ENCODE measurements around the gene PLEKHA6. TPM values are rescaled to one million over a fixed set of nuclear protein-coding genes. Genes with fewer than 3 reads are reported as not detected.

The PLEKHA6 gene
- total and polyA plus RNA-seq, 8 donors = 9.5 to 23.8 (median 15.0) TPM

DNA sequence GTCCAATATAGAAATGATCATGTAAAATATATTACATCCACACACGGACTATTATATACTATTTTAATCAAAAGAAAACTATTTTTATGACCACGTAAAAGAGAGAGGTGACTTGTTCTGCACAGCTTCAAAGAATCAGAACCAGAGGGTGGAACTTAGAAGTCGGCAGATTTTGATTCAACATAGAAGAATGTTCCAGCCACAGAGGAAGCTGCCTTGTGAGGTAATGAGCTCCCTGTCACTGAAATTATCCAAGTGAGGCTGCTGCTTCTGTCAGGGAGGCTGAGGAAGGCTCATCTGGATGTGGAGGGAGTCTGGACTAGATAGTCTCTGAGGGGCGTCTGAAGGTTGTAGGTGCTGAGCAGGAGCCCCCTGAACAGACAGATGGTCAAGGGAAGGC lies 2.7 kb downstream of the PLEKHA6 start:
- Histone ChIP-seq H3K36me3 (no peaks in the 10 kb centered on the region), H3K4me1 (no peaks in the 10 kb centered on the region), H3K27ac (no peak overlapping the region), H3K9me3 (no peaks in the 10 kb centered on the region), H3K27me3 (no peaks in the 10 kb centered on the region), H3K4me3 (no peak overlapping the region)
- 85 to 89% methylated on average over 4 of the region's 4 CpGs for WGBS, 2 donors
- DNase-seq (no peak), FAIRE-seq (no peak), ATAC-seq (no peak)
- intact Hi-C loops (cut with DNase I) = loop anchor here in 1 of 3 donors (5.0 kb wide), 1 partner anchor 200 kb away; no protein-coding TSS in a partner anchor
- TF ChIP-seq, protein P1, sequence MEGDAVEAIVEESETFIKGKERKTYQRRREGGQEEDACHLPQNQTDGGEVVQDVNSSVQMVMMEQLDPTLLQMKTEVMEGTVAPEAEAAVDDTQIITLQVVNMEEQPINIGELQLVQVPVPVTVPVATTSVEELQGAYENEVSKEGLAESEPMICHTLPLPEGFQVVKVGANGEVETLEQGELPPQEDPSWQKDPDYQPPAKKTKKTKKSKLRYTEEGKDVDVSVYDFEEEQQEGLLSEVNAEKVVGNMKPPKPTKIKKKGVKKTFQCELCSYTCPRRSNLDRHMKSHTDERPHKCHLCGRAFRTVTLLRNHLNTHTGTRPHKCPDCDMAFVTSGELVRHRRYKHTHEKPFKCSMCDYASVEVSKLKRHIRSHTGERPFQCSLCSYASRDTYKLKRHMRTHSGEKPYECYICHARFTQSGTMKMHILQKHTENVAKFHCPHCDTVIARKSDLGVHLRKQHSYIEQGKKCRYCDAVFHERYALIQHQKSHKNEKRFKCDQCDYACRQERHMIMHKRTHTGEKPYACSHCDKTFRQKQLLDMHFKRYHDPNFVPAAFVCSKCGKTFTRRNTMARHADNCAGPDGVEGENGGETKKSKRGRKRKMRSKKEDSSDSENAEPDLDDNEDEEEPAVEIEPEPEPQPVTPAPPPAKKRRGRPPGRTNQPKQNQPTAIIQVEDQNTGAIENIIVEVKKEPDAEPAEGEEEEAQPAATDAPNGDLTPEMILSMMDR (IDR thresholded peaks at IDR 0.05) = no peak

DNA sequence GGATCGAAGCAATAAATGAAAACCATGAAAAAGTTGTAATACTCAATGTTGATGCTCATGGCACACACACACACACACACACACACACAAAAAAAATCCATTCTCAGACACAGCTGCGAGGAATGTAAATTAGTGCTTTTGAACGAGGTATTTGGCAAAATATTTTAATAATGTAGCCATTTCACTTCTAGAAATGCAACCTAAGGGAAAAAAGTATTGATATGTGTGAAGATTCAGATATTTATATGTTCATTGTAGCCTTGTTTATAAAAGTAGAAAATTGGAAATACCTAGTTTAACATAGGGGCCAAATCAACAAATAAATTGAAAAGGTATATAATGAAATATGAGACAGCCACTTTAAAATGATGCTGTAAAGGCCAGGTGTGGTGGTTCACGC lies 3.8 kb downstream of the PLEKHA6 start:
- 88 to 90% methylated on average over 4 of the region's 4 CpGs for WGBS, 2 donors
- intact Hi-C loops (cut with DNase I) = loop anchor here in 1 of 3 donors (5.0 kb wide), 1 partner anchor 199 kb away; no protein-coding TSS in a partner anchor
- Histone ChIP-seq H3K36me3 (no peaks in the 10 kb centered on the region), H3K27me3 (no peaks in the 10 kb centered on the region), H3K9me3 (no peaks in the 10 kb centered on the region), H3K27ac (no peak overlapping the region), H3K4me1 (no peaks in the 10 kb centered on the region), H3K4me3 (no peak overlapping the region)
- TF ChIP-seq, protein P1 (IDR thresholded peaks at IDR 0.05) = no peak
- FAIRE-seq (no peak), ATAC-seq (no peak), DNase-seq (no peak)

DNA sequence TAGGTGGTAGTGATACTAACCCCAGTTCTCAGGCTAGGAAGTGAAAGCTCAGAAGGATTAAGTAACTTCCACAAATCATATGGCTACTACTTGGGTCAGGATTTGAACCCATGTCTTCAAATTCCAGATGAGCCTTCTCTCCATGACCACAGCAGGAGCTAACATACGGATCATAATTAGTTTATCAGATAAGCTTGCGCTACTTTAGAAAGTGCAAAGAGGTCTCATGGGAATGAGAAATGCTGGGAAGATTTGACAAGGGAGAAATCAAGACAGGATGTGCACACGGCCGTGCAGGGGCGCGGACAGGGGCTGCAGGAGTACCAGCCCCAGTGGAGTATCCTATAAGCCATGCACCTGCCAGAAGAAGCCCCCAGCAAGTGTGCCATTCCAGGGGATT lies 5.2 kb downstream of the PLEKHA6 start:
- no peaks in the 10 kb centered on the region for H3K4me1 ChIP-seq
- WGBS, 2 donors = 74 to 81% methylated on average over 6 of the region's 6 CpGs
- ATAC-seq = no peak

DNA sequence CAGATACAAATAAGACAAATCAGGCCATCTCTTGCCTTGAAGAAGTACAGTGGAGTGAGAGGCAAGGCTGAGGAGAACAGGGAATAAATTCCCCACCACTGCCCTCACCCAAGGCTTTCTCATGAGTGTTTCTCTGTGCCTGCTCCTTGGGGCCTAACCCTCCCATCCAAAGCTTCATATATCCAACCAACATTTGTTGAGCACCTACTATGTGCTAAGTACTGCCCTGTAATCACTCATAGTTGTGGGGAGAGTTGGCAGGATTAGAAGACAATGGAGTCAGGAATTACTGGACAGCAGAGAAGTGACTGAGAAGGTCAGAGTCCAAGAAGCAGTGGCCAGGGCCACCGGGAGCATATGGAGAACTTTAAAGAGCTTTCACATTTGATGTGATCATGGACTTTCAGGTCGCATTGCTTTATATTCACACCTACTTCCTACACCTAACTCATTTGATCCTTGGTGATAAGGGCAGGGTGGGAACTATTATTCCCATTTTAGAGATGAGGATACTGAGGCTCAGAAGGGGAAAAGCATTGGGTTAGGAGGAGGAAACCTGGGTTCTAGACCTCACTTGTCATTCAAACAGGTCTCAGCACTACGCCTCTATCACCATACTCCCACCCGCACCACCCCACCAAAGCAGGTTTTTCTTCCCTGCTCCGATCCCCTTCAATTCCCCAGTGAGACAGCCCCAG lies 6.4 kb downstream of the PLEKHA6 start:
- FAIRE-seq (no peak), DNase-seq (no peak), ATAC-seq (no peak)
- TF ChIP-seq, protein P1 (IDR thresholded peaks at IDR 0.05) = no peak
- Histone ChIP-seq H3K4me1 (no peaks in the 10 kb centered on the region), H3K27ac (no peak overlapping the region), H3K27me3 (no peaks in the 10 kb centered on the region), H3K4me3 (no peak overlapping the region), H3K9me3 (no peaks in the 10 kb centered on the region), H3K36me3 (no peaks in the 10 kb centered on the region)
- 87 to 92% methylated on average over 5 of the region's 5 CpGs for WGBS, 2 donors
- intact Hi-C loops (cut with DNase I) = no loop called here

More for the DNA sequence above, 5.2 kb downstream of the PLEKHA6 start:
- Histone ChIP-seq H3K9me3 (no peaks in the 10 kb centered on the region), H3K4me3 (no peak overlapping the region), H3K27ac (no peak overlapping the region), H3K27me3 (no peaks in the 10 kb centered on the region), H3K36me3 (no peaks in the 10 kb centered on the region)
- TF ChIP-seq, protein P1 (IDR thresholded peaks at IDR 0.05) = no peak
- intact Hi-C loops (cut with DNase I) = no loop called here
- FAIRE-seq = no peak
- no peak for DNase-seq
